Activated T-cell treated with anti-CD3 and anti-CD28 coated beads, Interleukin-2, amount 50 U/mL, for 48 hours (primary cell): Measurements from ENCODE around the gene PSTK.

ENCODE experiments used
- DNase-seq, 2 experiments: peaks; one replicate each; pipeline ENCODE4 v3.0.0-alpha.2; 2020

The PSTK gene

GRCh38 chr10:122993797-122994336 is 13.7 kb downstream of the PSTK start:
- DNase-seq = no peak

GRCh38 chr10:122995936-122996335 is 15.7 kb downstream of the PSTK start:
- no peak for DNase-seq

GRCh38 chr10:122997864-122998263 is 17.7 kb downstream of the PSTK start:
- no peak for DNase-seq

GRCh38 chr10:122998360-122998917 is 18.2 kb downstream of the PSTK start:
- no peak for DNase-seq

- DNase-seq = no peak
These were observed 18.7 kb downstream of the PSTK start for GRCh38 chr10:122998934-122999333.

- no peak for DNase-seq
These were observed 19.1 kb downstream of the PSTK start for GRCh38 chr10:122999347-122999746.

GRCh38 chr10:123000155-123000554 is 20.0 kb downstream of the PSTK start:
- no peak for DNase-seq

- no peak for DNase-seq
These were observed 21.2 kb downstream of the PSTK start for GRCh38 chr10:123001370-123001769.

GRCh38 chr10:123004298-123004697 is 24.1 kb downstream of the PSTK start:
- DNase-seq = no peak

GRCh38 chr10:123007558-123008354 is 27.6 kb downstream of the PSTK start:
- DNase-seq = peak; percentile 50 to 57

- peak; percentile 95 for DNase-seq
These were observed 28.3 kb downstream of the PSTK start, which contains the start of the genes ACADSB and IKZF5 for GRCh38 chr10:123008355-123009104. ACADSB (plus strand) TSS chr10:123009006; CDS start chr10:123009030, 24 bp downstream. IKZF5 (minus strand) TSS chr10:123008795; CDS start chr10:122998625, 10,170 bp downstream.

- peak; percentile 50 to 51 for DNase-seq
These were observed 29.1 kb downstream of the PSTK start for GRCh38 chr10:123009105-123009820.

GRCh38 chr10:123011987-123012386 is 31.8 kb downstream of the PSTK start:
- DNase-seq = no peak

- DNase-seq = no peak
These were observed 33.5 kb downstream of the PSTK start for GRCh38 chr10:123013456-123014419.

GRCh38 chr10:123014772-123015171 is 34.6 kb downstream of the PSTK start:
- DNase-seq = no peak

- DNase-seq = no peak
These were observed 36.0 kb downstream of the PSTK start for GRCh38 chr10:123016228-123016627.

GRCh38 chr10:123017421-123018165 is 37.4 kb downstream of the PSTK start:
- no peak for DNase-seq

- DNase-seq = no peak
These were observed 38.3 kb downstream of the PSTK start for GRCh38 chr10:123018531-123018930.

- no peak for DNase-seq
These were observed 39.1 kb downstream of the PSTK start for GRCh38 chr10:123019264-123019663.

- no peak for DNase-seq
These were observed 39.9 kb downstream of the PSTK start for GRCh38 chr10:123019941-123020703.
